ENCODE data around the gene EPHB3. TPM values are rescaled to one million over a fixed set of nuclear protein-coding genes. Genes with fewer than 3 reads are reported as not detected.

The EPHB3 gene
- polyA plus RNA-seq, 1 of the 3 experiments (the other 2 are of a cell fraction), result 4.2 TPM

GRCh38 chr3:184551614-184552256 lies 9.8 kb upstream of the EPHB3 start:
- H3K9me2 ChIP-seq, result no peaks in the 10 kb centered on the region
- no peak for DNase-seq
- POLR2A ChIA-PET, result no interaction called here

GRCh38 chr3:184552296-184552695 lies 9.3 kb upstream of the EPHB3 start:
- CTCF ChIA-PET, result interaction anchor here (1.3 to 4.3 kb wide), 3 partner anchors 8 to 226 kb away, joined by 4 to 25 read pairs (median 5); no protein-coding TSS in a partner anchor
- H3K4me3 ChIP-seq (ENCODE audit: low read depth in 2 of 2, low read length in 1 of 2), result no peak overlapping the region
- no peak overlapping the region for H3K27ac ChIP-seq (ENCODE audit: low read depth in 2 of 2, low read length in 1 of 2)
- 44% methylated on average over 6 of the region's 6 CpGs for WGBS (ENCODE audit: low lambda C conversion rate)
- DNase-seq, result no peak
- H3K4me1 ChIP-seq (ENCODE audit: control insufficient read depth in 1 of 2, insufficient read depth in 2 of 2, low read depth in 1 of 2, low read length in 1 of 2), result no peaks in the 10 kb centered on the region
- peaks cover 9% of the 10 kb centered on the region; the same call in 1 of the 2 replicates for H3K27me3 ChIP-seq (ENCODE audit: insufficient read depth)
- H3F3A ChIP-seq (replicated peaks; ENCODE audit: insufficient read depth), result no peaks in the 10 kb centered on the region
- POLR2A ChIA-PET, result no interaction called here
- H3K9me2 ChIP-seq, result no peaks in the 10 kb centered on the region
- no peak overlapping the region for H3K9ac ChIP-seq
- no peaks in the 10 kb centered on the region for H3K36me3 ChIP-seq (replicated peaks in 1 of 2; ENCODE audit: control insufficient read depth in 1 of 2, insufficient read depth in 2 of 2, low read length in 1 of 2)
- no peaks in the 10 kb centered on the region for H3K9me3 ChIP-seq
- H3K4me2 ChIP-seq, result no peak overlapping the region
- H4K20me1 ChIP-seq (ENCODE audit: insufficient read depth), result no peaks in the 10 kb centered on the region
- H3K79me2 ChIP-seq (ENCODE audit: insufficient read depth), result no peaks in the 10 kb centered on the region
- H2AFZ ChIP-seq (ENCODE audit: low read depth), result no peak overlapping the region
- no peak for TF ChIP-seq MAX (IDR thresholded peaks at IDR 0.05; ENCODE audit: low read depth)
- no peak for TF ChIP-seq MEF2A (IDR thresholded peaks at IDR 0.05; ENCODE audit: borderline replicate concordance, low read depth)
- TF ChIP-seq RFX5 (IDR thresholded peaks at IDR 0.05; ENCODE audit: low read length), result no peak
- no peak for TF ChIP-seq FOSL2 (IDR thresholded peaks at IDR 0.05; ENCODE audit: borderline replicate concordance, low read depth)
- TF ChIP-seq USF1 (IDR thresholded peaks at IDR 0.05; ENCODE audit: borderline replicate concordance, low read depth), result no peak

More at GRCh38 chr3:184551614-184552256, 9.8 kb upstream of the EPHB3 start:
- Histone ChIP-seq H3K27ac (ENCODE audit: low read depth in 2 of 2, low read length in 1 of 2) (no peak overlapping the region), H3F3A (replicated peaks; ENCODE audit: insufficient read depth) (no peaks in the 10 kb centered on the region), H2AFZ (ENCODE audit: low read depth) (no peak overlapping the region), H3K27me3 (ENCODE audit: insufficient read depth) (peaks cover 9% of the 10 kb centered on the region; the same call in 1 of the 2 replicates), H3K4me1 (ENCODE audit: control insufficient read depth in 1 of 2, insufficient read depth in 2 of 2, low read depth in 1 of 2, low read length in 1 of 2) (no peaks in the 10 kb centered on the region), H3K9me3 (no peaks in the 10 kb centered on the region), H3K79me2 (ENCODE audit: insufficient read depth) (no peaks in the 10 kb centered on the region), H3K4me2 (no peak overlapping the region), H3K9ac (no peak overlapping the region), H4K20me1 (ENCODE audit: insufficient read depth) (no peaks in the 10 kb centered on the region), H3K36me3 (replicated peaks in 1 of 2; ENCODE audit: control insufficient read depth in 1 of 2, insufficient read depth in 2 of 2, low read length in 1 of 2) (no peaks in the 10 kb centered on the region), H3K4me3 (ENCODE audit: low read depth in 2 of 2, low read length in 1 of 2) (no peak overlapping the region)
- 80% methylated on average over 11 of the region's 12 CpGs for WGBS (ENCODE audit: low lambda C conversion rate)
- TF ChIP-seq ZBTB33 (IDR thresholded peaks at IDR 0.05; ENCODE audit: borderline replicate concordance, low read depth) (no peak), CTCF (IDR thresholded peaks at IDR 0.05) (no peak), RFX5 (IDR thresholded peaks at IDR 0.05; ENCODE audit: low read length) (no peak), GATA2 (CRISPR knock-in tag; IDR thresholded peaks at IDR 0.05) (no peak)
- CTCF ChIA-PET, result interaction anchor here (0.7 to 4.3 kb wide), 7 partner anchors 83 to 260 kb away, joined by 4 to 25 read pairs (median 5); no protein-coding TSS in a partner anchor

All from SK-N-SH (cell line).